KMS-11 (cell line): ENCODE results near the gene IFNA21.

ENCODE experiments used
- H2AFZ ChIP-seq: fragments of 200-600 bp; sonication (generic); 2 replicates; pipeline ENCODE4 v1.6.1; 2016; ENCODE audit warnings: antibody characterized with exemption, mixed run types, low read depth
- H3K27ac ChIP-seq: fragments of 200-600 bp; sonication (generic); 2 replicates; pipeline ENCODE4 v1.6.1; 2016; ENCODE audit warnings: mild to moderate bottlenecking, mixed run types
- H3K27me3 ChIP-seq: fragments of 200-600 bp; sonication (generic); 2 replicates; pipeline ENCODE4 v1.6.1; 2017; ENCODE audit warnings: mild to moderate bottlenecking, low read depth, mixed run types, moderate library complexity; ENCODE audit not compliant: insufficient read depth
- H3K36me3 ChIP-seq: fragments of 200-600 bp; sonication (generic); 2 replicates; pipeline ENCODE4 v1.6.1; 2017; ENCODE audit warnings: mild to moderate bottlenecking, mixed run types; ENCODE audit not compliant: insufficient read depth
- H3K4me1 ChIP-seq: fragments of 200-600 bp; sonication (generic); 2 replicates; pipeline ENCODE4 v1.6.1; 2016; ENCODE audit warnings: mild to moderate bottlenecking, low read depth, mixed run types; ENCODE audit not compliant: poor library complexity, severe bottlenecking
- H3K4me2 ChIP-seq: fragments of 200-600 bp; sonication (generic); 2 replicates; pipeline ENCODE4 v1.7.0; 2016; ENCODE audit warnings: mild to moderate bottlenecking, mixed run types
- H3K4me3 ChIP-seq: fragments of 200-600 bp; sonication (generic); IDR thresholded peaks from 2 replicates; pipeline ENCODE4 v1.6.1; 2017; ENCODE audit warnings: low read depth, low read length, mixed read lengths; ENCODE audit not compliant: insufficient read depth
- H3K79me2 ChIP-seq: fragments of 200-600 bp; sonication (generic); 2 replicates; pipeline ENCODE4 v1.6.1; 2016; ENCODE audit warnings: low read depth, mixed run types; ENCODE audit not compliant: insufficient read depth
- H3K9ac ChIP-seq: fragments of 200-600 bp; sonication (generic); 2 replicates; pipeline ENCODE4 v1.6.1; 2016; ENCODE audit warnings: mild to moderate bottlenecking, mixed run types
- H4K20me1 ChIP-seq: fragments of 200-600 bp; sonication (generic); 2 replicates; pipeline ENCODE4 v1.6.1; 2016; ENCODE audit warnings: mild to moderate bottlenecking, mixed run types; ENCODE audit not compliant: insufficient read depth
- TF ChIP-seq, protein P1 (sequence below): fragments of 200-600 bp; sonication (generic); conservative IDR thresholded peaks from 2 replicates; pipeline ENCODE4 v1.6.1; 2017; ENCODE audit warnings: low read depth, mild to moderate bottlenecking, antibody characterized with exemption, low read length, moderate library complexity, mixed read lengths

The IFNA21 gene

DNA sequence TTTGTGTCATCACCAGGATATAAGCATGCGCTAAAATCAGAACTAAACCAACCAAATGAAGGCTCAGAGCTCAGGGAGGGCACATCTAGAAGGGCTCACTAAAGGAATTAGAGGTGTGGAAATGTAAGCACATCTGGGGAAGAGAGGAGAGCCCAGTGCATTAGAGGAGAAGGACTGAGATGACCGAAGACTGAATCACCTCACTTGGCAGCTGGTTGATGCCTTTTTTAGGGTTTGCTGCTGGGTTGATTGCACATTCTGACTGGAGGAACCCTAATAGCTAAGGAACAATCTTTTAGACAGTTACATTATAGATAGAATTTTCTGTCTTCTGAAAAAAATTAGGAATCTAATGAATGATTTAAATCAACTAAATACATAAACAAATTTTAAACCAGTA, 8.2 kb upstream of the IFNA21 start:
- H3K9ac ChIP-seq = no peak overlapping the region
- no peak overlapping the region for H3K4me3 ChIP-seq

DNA sequence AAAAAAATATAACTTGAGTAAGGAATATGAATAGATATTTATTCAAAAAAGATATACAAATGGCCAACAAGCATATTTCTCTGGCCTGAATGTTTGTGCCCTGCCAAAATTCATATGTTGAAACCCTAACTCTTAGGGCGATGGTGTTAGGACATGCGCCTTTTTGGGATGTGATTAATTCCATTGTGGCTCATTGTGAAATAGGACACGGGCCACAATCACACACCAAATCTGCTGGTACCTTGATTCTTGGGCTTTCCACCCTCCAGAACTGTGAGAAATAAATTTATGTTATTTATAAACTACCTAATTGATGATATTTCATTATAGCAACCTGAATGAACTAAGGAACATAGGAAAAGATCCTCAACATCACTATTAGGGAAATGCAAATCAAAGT, 5.7 kb upstream of the IFNA21 start:
- no peaks in the 10 kb centered on the region for H3K36me3 ChIP-seq
- no peak overlapping the region for H3K9ac ChIP-seq
- no peaks in the 10 kb centered on the region for H4K20me1 ChIP-seq
- H3K4me2 ChIP-seq = no peak overlapping the region
- H3K4me1 ChIP-seq = no peaks in the 10 kb centered on the region
- TF ChIP-seq, protein P1, sequence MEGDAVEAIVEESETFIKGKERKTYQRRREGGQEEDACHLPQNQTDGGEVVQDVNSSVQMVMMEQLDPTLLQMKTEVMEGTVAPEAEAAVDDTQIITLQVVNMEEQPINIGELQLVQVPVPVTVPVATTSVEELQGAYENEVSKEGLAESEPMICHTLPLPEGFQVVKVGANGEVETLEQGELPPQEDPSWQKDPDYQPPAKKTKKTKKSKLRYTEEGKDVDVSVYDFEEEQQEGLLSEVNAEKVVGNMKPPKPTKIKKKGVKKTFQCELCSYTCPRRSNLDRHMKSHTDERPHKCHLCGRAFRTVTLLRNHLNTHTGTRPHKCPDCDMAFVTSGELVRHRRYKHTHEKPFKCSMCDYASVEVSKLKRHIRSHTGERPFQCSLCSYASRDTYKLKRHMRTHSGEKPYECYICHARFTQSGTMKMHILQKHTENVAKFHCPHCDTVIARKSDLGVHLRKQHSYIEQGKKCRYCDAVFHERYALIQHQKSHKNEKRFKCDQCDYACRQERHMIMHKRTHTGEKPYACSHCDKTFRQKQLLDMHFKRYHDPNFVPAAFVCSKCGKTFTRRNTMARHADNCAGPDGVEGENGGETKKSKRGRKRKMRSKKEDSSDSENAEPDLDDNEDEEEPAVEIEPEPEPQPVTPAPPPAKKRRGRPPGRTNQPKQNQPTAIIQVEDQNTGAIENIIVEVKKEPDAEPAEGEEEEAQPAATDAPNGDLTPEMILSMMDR = no peak
- no peak overlapping the region for H2AFZ ChIP-seq
- H3K79me2 ChIP-seq = no peaks in the 10 kb centered on the region
- H3K27ac ChIP-seq = no peak overlapping the region
- no peak overlapping the region for H3K4me3 ChIP-seq
- no peaks in the 10 kb centered on the region for H3K27me3 ChIP-seq

More for the DNA sequence above, 8.2 kb upstream of the IFNA21 start:
- Histone ChIP-seq H3K27ac (no peak overlapping the region), H4K20me1 (no peaks in the 10 kb centered on the region), H3K4me2 (no peak overlapping the region), H2AFZ (no peak overlapping the region), H3K79me2 (no peaks in the 10 kb centered on the region), H3K4me1 (no peaks in the 10 kb centered on the region), H3K27me3 (no peaks in the 10 kb centered on the region), H3K36me3 (no peaks in the 10 kb centered on the region)
- TF ChIP-seq, protein P1 = no peak

DNA sequence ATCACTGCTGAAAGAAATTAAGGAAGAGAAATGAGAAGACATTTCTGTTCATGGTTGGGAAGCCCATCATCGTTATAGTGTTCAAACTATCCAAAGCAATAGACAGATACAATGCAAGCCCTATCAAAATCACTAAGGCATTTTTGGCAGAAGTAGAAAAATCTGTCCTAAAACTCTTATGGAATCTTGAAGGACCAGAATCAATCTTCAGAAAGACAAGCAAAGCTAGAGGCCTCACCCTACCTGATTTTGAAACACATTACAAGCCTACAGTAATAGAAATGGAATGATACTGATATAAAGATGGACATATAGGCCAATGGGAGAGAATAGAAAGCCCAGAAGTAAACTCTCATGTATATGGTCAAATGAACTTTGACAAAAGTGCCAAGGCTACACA, 4.9 kb upstream of the IFNA21 start:
- H3K27me3 ChIP-seq = no peaks in the 10 kb centered on the region
- no peak overlapping the region for H3K4me2 ChIP-seq
- no peaks in the 10 kb centered on the region for H3K36me3 ChIP-seq
- H2AFZ ChIP-seq = no peak overlapping the region
- TF ChIP-seq, protein P1 = no peak
- H3K4me3 ChIP-seq = no peak overlapping the region
- H3K79me2 ChIP-seq = no peaks in the 10 kb centered on the region
- H3K27ac ChIP-seq = no peak overlapping the region
- no peak overlapping the region for H3K9ac ChIP-seq
- no peaks in the 10 kb centered on the region for H4K20me1 ChIP-seq
- H3K4me1 ChIP-seq = no peaks in the 10 kb centered on the region

DNA sequence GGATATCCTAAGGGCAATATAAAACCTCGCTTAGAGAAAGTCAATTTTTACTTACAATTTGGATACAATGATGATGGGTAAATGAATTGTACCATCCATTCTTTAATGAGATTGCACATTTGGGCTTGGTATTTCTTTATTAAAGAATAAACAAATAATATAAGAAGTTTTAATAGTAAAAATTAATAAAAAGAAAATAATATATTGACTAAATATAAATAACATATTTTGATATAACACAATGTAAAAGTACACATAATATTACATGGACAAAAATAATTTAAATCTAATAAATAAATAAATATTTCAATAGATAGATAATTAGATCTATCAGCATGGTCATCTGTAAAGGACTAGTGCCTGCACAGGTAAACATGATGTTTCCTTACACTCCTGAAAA, 944 bp downstream of the IFNA21 start:
- H3K4me3 ChIP-seq = no peak overlapping the region
- no peaks in the 10 kb centered on the region for H3K79me2 ChIP-seq
- TF ChIP-seq, protein P1 = no peak
- H3K4me1 ChIP-seq = peaks cover 3% of the 10 kb centered on the region
- no peak overlapping the region for H2AFZ ChIP-seq
- no peaks in the 10 kb centered on the region for H3K27me3 ChIP-seq
- no peak overlapping the region for H3K4me2 ChIP-seq
- H3K27ac ChIP-seq = no peak overlapping the region
- no peak overlapping the region for H3K9ac ChIP-seq
- H4K20me1 ChIP-seq = no peaks in the 10 kb centered on the region
- H3K36me3 ChIP-seq = no peaks in the 10 kb centered on the region
